Activated CD4-positive, alpha-beta T cell treated with anti-CD3 and anti-CD28 coated beads, Interleukin-2, Interleukin-4, amounts not matched to agents 100 ng/mL and 50 ng/mL, durations not matched to agents 16 hours and 8 hours (primary cell): Measurements from ENCODE around the gene MTA3.
"Not testable (repeated sequence)": the region's sequence is repeated elsewhere in the genome, so short reads cannot be mapped to it uniquely, and the experiment has no call there.

Experiments used
- DNase-seq: peaks from one replicate; pipeline ENCODE4 v3.0.0-alpha.2; 2020; ENCODE audit warnings: low spot score

The MTA3 gene

DNA sequence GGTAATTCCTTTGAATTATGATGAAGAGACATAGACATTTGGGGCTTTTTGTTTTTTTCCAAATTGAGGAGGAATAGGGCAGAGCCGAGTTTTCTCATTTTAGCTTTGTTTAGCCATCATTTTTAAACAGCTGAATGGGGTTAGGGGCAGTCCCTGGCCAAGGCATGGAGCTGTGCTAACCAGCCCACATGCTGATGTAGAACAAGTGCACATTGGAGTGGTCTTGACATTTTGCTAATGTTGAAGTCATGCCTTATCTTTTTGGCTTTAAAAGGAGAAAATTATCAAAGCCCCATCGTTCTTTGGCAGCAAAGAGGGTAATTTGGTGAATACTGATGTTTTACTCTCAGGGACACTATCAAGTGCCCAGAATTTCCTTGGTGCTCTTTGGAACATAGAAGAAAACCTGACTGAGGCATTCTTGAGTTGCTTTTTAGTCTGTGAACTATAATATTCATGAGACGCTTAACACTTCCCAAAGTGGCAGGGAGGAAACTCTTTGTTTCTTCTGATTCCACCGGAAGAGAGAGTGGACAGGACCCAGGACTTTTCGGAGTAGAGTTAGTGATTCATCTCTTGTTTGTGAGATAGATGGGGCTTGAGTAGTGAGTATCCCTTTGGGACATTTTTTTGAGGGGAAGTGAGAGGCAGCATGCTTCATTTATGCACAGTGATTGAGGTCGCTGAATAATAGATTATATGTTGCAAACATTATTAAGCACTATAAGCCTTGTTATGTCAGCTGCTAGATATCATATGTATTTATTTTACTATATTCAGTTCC lies 45.0 kb downstream of the MTA3 start:
- no peak for DNase-seq

GRCh38 chr2:42614838-42615237 lies 46.4 kb downstream of the MTA3 start:
- no peak for DNase-seq

GRCh38 chr2:42618116-42618515 lies 49.7 kb downstream of the MTA3 start:
- DNase-seq: no peak

GRCh38 chr2:42618972-42619371 lies 50.5 kb downstream of the MTA3 start:
- peak; percentile 27 for DNase-seq

DNA sequence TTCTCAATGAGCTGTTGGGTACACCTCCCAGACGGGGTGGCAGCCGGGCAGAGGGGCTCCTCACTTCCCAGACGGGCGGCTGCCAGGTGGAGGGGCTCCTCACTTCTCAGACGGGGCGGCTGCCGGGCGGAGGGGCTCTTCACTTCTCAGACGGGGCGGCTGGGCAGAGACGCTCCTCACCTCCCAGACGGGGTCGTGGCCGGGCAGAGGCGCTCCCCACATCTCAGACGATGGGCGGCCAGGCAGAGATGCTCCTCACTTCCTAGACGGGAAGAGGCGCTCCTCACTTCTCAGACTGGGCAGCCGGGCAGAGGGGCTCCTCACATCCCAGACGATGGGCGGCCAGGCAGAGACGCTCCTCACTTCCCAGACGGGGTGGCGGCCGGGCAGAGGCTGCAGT lies 53.2 kb downstream of the MTA3 start:
- DNase-seq: not testable (repeated sequence)

DNA sequence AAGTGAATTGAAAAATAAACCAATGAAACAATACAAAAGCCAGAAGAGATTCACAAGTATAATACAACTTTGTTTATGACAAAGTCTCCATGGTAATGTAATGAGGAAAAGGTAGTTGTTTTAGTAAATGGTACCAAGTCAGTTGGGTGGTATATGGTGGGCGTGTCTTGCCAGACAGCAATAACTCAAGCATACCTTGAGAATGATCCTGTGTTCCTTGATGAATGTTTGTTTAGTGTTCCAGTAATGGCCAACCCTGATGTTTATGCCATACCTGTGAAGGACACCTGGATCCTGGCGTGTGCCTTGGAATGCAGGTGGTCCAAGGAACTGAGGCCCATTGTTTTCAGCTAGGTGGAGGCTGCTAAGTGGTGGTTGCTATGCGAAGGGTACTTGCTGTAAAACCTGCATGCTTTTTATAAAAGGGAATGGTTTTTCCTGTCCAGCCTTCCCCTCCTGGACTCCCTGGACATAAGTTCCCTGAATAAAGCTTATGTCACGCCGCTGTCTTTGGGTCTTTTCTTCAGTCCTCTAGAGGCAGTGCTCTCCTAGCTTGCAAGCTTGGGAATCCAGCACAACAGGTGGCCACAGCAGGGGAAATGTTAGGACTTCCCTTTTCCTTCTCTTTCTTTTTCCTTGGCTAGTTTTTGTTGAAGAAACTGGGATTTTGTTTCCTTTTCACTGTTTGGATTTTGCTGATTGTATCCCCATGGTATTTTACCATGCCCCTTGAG lies 54.7 kb downstream of the MTA3 start:
- DNase-seq: no peak

- DNase-seq: no peak
Measured at GRCh38 chr2:42624047-42624446, 55.6 kb downstream of the MTA3 start.

- DNase-seq: not testable (repeated sequence)
Measured at GRCh38 chr2:42628024-42628423, 59.6 kb downstream of the MTA3 start.

- no peak for DNase-seq
Measured at GRCh38 chr2:42636934-42637333, 68.5 kb downstream of the MTA3 start.

DNA sequence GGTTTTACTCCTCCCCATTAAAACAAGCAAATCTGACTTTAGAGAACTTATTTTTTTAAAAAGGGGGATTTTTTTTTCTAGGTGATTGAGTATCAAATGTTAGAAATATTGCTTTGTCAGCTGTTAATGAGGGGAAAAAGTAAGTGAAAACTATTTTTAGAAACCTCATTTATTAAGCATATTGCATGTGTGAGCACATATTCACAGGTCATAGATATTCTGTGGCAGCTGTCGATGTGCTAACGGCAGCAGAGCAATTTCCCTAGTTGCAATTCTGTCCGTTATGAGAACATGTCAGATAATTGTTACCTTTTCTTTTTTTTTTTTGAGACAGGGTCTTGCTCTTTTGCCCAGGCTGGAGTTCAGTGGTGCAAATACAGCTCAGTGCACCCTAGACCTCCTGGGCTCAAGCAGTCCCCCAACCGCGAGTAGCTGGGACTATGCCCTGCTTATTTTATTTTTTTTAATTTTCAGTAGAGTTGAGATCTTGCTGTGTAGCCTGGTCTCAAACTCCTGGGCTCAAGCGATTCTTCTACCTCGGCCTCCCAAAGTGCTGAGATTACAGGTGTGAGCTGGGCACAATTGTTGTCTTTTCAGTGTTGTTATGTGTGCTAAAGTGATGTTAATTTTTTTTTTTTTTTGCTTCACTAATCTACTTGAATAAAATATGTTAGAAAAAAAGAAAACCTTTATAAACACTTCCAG lies 69.8 kb downstream of the MTA3 start:
- DNase-seq: no peak

DNA sequence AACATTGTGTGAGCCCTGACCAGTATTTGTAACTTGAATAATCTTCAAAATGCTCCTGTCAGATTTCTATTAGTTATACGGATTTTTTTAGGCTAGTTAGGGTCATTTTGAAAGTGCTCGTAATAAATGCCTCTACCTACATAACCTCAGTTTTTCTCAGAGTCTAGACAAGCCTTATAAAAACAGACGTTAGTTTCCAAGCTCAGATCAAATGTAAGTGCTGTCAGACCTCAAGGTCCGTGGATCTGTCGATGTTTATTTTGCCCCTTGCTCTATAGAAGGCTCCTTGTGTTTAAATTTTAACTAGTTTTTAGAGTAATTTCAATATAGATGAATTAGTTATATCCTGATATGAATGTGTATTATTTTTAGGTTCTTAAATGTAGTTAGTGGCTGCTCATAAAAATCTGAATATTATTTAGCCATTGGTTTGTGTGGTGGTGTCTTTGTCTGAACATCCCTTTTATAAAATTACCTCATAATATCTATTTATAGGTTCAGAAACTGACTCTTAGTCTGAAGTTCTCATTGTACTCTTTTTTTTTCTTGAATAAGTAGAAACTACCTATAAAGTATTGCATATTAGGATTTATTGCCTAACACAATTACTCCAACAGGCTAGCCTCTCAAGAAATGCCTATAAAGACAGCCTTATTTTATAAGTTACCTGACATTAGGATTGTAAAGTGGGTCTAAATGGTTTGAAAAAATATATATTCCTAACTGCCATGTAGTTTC lies 71.1 kb downstream of the MTA3 start:
- no peak for DNase-seq

- DNase-seq: no peak
Measured at GRCh38 chr2:42640261-42640660, 71.8 kb downstream of the MTA3 start.

- not testable (repeated sequence) for DNase-seq
Measured at GRCh38 chr2:42642371-42642770, 73.9 kb downstream of the MTA3 start.

DNA sequence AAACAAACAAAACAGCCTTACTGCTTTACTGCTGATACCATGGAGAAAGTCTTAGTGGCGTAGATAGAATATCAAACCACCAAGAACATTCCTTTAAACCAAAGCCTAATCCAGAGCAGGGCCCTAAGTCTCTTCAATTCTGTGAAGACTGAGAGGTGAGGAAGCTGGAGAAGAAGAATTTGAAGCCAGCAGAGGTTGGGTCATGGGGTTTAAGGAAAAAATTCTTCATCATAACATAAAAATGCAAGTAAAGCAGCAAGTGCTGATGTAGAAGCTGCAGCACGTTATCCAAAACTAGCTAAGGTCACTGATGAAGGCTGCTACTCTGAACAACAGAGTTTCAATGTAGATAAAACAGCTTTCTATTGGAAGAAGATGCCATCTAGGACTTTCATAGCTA lies 77.1 kb downstream of the MTA3 start:
- DNase-seq: no peak

- DNase-seq: no peak
Measured at GRCh38 chr2:42648796-42649195, 80.4 kb downstream of the MTA3 start.

DNA sequence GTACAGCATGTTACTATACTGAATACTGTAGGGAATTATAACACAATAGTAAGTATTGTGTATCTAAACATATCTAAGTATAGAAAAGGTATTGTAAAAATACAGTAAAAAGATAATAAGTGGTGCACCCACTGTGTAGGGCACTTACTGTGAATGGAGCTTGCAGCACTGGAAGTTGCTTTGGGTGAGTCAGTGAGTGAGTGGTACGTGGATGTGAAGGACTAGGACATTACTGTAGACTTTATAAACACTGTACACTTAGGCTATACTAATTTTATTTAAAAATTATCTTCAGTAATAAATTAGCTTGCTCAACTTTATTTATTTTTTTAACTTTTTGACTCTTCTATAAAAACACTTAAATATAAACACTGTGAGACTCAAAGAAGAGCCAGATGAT lies 82.6 kb downstream of the MTA3 start:
- DNase-seq: no peak

DNA sequence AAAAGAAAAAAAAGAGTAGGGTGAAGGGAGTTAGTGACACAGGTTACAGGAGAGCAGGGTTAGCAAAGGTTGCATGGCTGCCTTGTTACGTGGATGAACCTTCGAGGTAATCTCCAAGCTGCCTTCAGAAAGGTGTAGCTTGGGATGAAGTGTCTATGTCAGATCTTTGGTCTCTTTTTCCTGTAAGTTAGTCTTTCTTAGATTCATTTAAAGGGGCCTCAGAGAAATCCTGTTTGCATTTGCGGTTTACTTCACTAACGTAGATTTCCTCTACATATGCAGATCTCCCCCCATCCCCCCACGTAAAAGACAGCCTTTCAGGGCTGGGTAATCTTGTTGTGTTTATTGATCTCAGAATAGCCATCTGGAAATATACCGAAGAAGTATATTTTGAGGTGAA lies 83.7 kb downstream of the MTA3 start:
- peak; percentile 8 for DNase-seq

GRCh38 chr2:42653039-42653438 lies 84.6 kb downstream of the MTA3 start:
- no peak for DNase-seq

DNA sequence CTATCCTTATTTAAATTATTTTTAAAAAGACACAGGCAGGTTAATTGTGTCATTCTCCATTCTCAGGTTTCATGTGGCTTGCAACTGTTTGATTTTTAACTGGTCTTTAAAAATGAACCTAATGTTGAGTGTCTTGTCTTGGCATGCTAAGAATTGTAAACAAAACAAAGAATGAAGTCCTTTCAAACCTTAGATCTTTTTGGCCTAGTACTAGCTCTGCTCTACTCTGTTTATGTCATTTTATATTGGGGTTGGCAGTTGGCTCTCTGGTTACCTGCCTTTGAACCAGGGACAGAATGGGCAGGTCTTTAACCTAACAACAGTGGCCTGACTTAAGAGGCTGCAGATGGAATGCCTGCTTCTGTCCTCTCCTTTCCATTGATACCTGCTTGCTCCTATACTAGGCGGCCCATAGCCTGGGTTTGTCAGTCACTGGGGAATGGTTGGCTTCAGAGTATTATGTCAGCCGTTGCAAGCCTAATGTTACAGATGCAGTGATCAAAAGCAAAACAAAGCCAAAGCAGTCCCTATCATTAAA lies 85.5 kb downstream of the MTA3 start:
- DNase-seq: no peak

GRCh38 chr2:42658306-42658705 lies 89.9 kb downstream of the MTA3 start:
- DNase-seq: no peak

- DNase-seq: no peak
Measured at GRCh38 chr2:42659609-42660008, 91.2 kb downstream of the MTA3 start.
